GM23338 (cell line): ENCODE data around the gene CCDC6. TPM values are rescaled to one million over a fixed set of nuclear protein-coding genes. Genes with fewer than 3 reads are reported as not detected.
A peak's percentile ranks its signal among the peaks of the same experiment; 100 is the strongest.

Source experiments
- ATAC-seq: fragments of 200-7000 bp; cut with Tn5 transposase; 3 replicates; pipeline ENCODE4 v1.9.1; 2020
- DNase-seq: peaks from one replicate; pipeline ENCODE4 v3.0.0-alpha.2; 2015; ENCODE audit warnings: low spot score
- H2AFZ ChIP-seq: fragments of 200-600 bp; sonication (generic); 2 replicates; pipeline ENCODE4 v1.8.0; 2016; ENCODE audit warnings: antibody characterized with exemption, mild to moderate bottlenecking, moderate library complexity
- H3F3A ChIP-seq: fragments of 200-600 bp; sonication (generic); replicated peaks from 2 replicates; pipeline ENCODE4 v1.8.0; 2017; ENCODE audit warnings: antibody characterized with exemption, mixed run types, low read depth
- H3K27ac ChIP-seq: fragments of 200-600 bp; sonication (generic); 2 replicates; pipeline ENCODE4 v1.6.1; 2016; ENCODE audit warnings: low read depth
- H3K27me3 ChIP-seq: fragments of 200-600 bp; sonication (generic); 2 replicates; pipeline ENCODE4 v1.8.0; 2016; ENCODE audit warnings: mild to moderate bottlenecking, mixed run types, moderate library complexity; ENCODE audit not compliant: insufficient read depth
- H3K36me3 ChIP-seq: fragments of 200-600 bp; sonication (generic); 2 replicates; pipeline ENCODE4 v1.8.0; 2016; ENCODE audit warnings: mild to moderate bottlenecking; ENCODE audit not compliant: insufficient read depth
- H3K4me1 ChIP-seq: fragments of 200-600 bp; sonication (generic); 2 replicates; pipeline ENCODE4 v1.8.0; 2016; ENCODE audit warnings: mild to moderate bottlenecking, moderate library complexity; ENCODE audit not compliant: insufficient read depth
- H3K4me2 ChIP-seq: fragments of 200-600 bp; sonication (generic); 2 replicates; pipeline ENCODE4 v1.7.1; 2017; ENCODE audit warnings: mixed run types
- H3K4me3 ChIP-seq: fragments of 200-600 bp; sonication (generic); 2 replicates; pipeline ENCODE4 v1.6.1; 2016; ENCODE audit warnings: mixed run types
- H3K79me2 ChIP-seq: fragments of 200-600 bp; sonication (generic); replicated peaks from 2 replicates; pipeline ENCODE4 v1.8.0; 2017; ENCODE audit warnings: mild to moderate bottlenecking; ENCODE audit not compliant: insufficient read depth
- H3K9me2 ChIP-seq: fragments of 200-600 bp; sonication (generic); 2 replicates; pipeline ENCODE4 v1.8.0; 2017; ENCODE audit not compliant: insufficient read depth
- H4K20me1 ChIP-seq: fragments of 200-600 bp; sonication (generic); replicated peaks from 2 replicates; pipeline ENCODE4 v1.8.0; 2017; ENCODE audit warnings: mild to moderate bottlenecking; ENCODE audit not compliant: insufficient read depth
- H3K27ac Mint-ChIP-seq: 2 replicates; pipeline ENCODE4 v1.8.0; 2020; ENCODE audit warnings: inconsistent platforms, mild to moderate bottlenecking, moderate library complexity, mixed read lengths
- H3K27me3 Mint-ChIP-seq: 3 replicates; pipeline ENCODE4 v1.8.0; 2022; ENCODE audit warnings: low read depth, mild to moderate bottlenecking, moderate library complexity, mixed read lengths, inconsistent platforms; ENCODE audit not compliant: insufficient read depth, poor library complexity
- H3K36me3 Mint-ChIP-seq: 3 replicates; pipeline ENCODE4 v1.8.0; 2021; ENCODE audit warnings: low read depth, mild to moderate bottlenecking, inconsistent platforms, moderate library complexity, mixed read lengths
- H3K4me1 Mint-ChIP-seq: 3 replicates; pipeline ENCODE4 v1.8.0; 2020; ENCODE audit warnings: mild to moderate bottlenecking, inconsistent platforms, mixed read lengths
- H3K4me3 Mint-ChIP-seq: 3 replicates; pipeline ENCODE4 v1.8.0; 2021; ENCODE audit warnings: moderate library complexity, mild to moderate bottlenecking, inconsistent platforms, mixed read lengths
- H3K9me3 Mint-ChIP-seq: 3 replicates; pipeline ENCODE4 v1.8.0; 2020; ENCODE audit warnings: moderate library complexity, mild to moderate bottlenecking, inconsistent platforms, mixed read lengths
- EZH2 ChIP-seq: fragments of 200-600 bp; sonication (generic); IDR thresholded peaks from one replicate; pipeline ENCODE4 v1.8.0; 2017; ENCODE audit warnings: antibody characterized with exemption, mild to moderate bottlenecking, low read depth; ENCODE audit not compliant: unreplicated experiment
- EZH2phosphoT487 ChIP-seq: fragments of 200-600 bp; sonication (generic); IDR thresholded peaks from one replicate; pipeline ENCODE4 v1.8.1; 2018; ENCODE audit warnings: antibody characterized with exemption; ENCODE audit not compliant: unreplicated experiment
- JUNB ChIP-seq: IDR thresholded peaks from one replicate; pipeline ENCODE4 v1.6.1; 2016; ENCODE audit warnings: antibody characterized with exemption; ENCODE audit not compliant: unreplicated experiment
- NANOG ChIP-seq: IDR thresholded peaks from 2 replicates; pipeline ENCODE4 v1.6.1; 2016; ENCODE audit warnings: antibody characterized with exemption, borderline replicate concordance
- POLR2AphosphoS5 ChIP-seq: IDR thresholded peaks from 2 replicates; pipeline ENCODE4 v1.6.1; 2016; ENCODE audit warnings: antibody characterized with exemption, low read depth
- REST ChIP-seq: IDR thresholded peaks from one replicate; pipeline ENCODE4 v1.6.1; 2018; ENCODE audit warnings: antibody characterized with exemption; ENCODE audit not compliant: unreplicated experiment
- STAT1 ChIP-seq: IDR thresholded peaks from one replicate; pipeline ENCODE4 v1.6.1; 2016; ENCODE audit warnings: antibody characterized with exemption; ENCODE audit not compliant: unreplicated experiment
- ZNF114 ChIP-seq: fragments of 250-450 bp; sonication (Bioruptor Pico); IDR thresholded peaks from 2 replicates; pipeline ENCODE4 v1.5.0; 2020; ENCODE audit warnings: mild to moderate bottlenecking, moderate library complexity
- ZNF462 ChIP-seq: fragments of 250-450 bp; sonication (Bioruptor Pico); IDR thresholded peaks from 2 replicates; pipeline ENCODE4 v1.5.0; 2020; ENCODE audit warnings: mild to moderate bottlenecking, moderate library complexity
- polyA plus RNA-seq: library from polyadenylated mRNA; unstranded; fragments of >200 nt; fragmentation: Nextera tagmentation; extraction: Ambion mirVana; gene quantifications from 2 replicates; pipeline ENCODE4 v1.2.1, GENCODE V29; 2016
- total RNA-seq: library from RNA; depleted of rRNA; stranded (reverse); fragments of >200 nt; shearing (Covaris generic); gene quantifications from 2 replicates; pipeline ENCODE4 v1.2.3, GENCODE V29; 2014

The CCDC6 gene
- total and polyA plus RNA-seq, 2 experiments from 2014 or later: 32.5 to 66.9 TPM

GRCh38 chr10:59873896-59874295 is 32.5 kb downstream of the CCDC6 start:
- peak overlapping the region; percentile 15 for H3K27ac Mint-ChIP-seq
- H4K20me1 ChIP-seq: peaks cover 21% of the 10 kb centered on the region
- H3K27me3 Mint-ChIP-seq: peaks cover 5% of the 10 kb centered on the region
- no peaks in the 10 kb centered on the region for H3K27me3 ChIP-seq
- H3K36me3 ChIP-seq: no peaks in the 10 kb centered on the region
- no peak overlapping the region for H3K4me3 ChIP-seq
- H3K4me2 ChIP-seq: no peak overlapping the region
- peaks cover 73% of the 10 kb centered on the region for H3K4me1 Mint-ChIP-seq
- no peak overlapping the region for H2AFZ ChIP-seq
- peak overlapping the region; percentile 8; the same call in 1 of the 2 replicates for H3K27ac ChIP-seq
- no peak overlapping the region for H3K4me3 Mint-ChIP-seq
- ATAC-seq (no peak), DNase-seq (no peak)
- TF ChIP-seq ZNF114 (CRISPR knock-in tag) (no peak), STAT1 (no peak), EZH2 (no peak), ZNF462 (no peak), POLR2AphosphoS5 (no peak), EZH2phosphoT487 (no peak), JUNB (no peak), NANOG (no peak), REST (no peak)
- H3K36me3 Mint-ChIP-seq: no peaks in the 10 kb centered on the region
- H3K9me2 ChIP-seq: peaks cover 4% of the 10 kb centered on the region; the same call in 1 of the 2 replicates
- H3K9me3 Mint-ChIP-seq: no peaks in the 10 kb centered on the region
- H3K4me1 ChIP-seq: peaks cover 64% of the 10 kb centered on the region
- peaks cover 100% of the 10 kb centered on the region for H3K79me2 ChIP-seq
- no peaks in the 10 kb centered on the region for H3F3A ChIP-seq
